Mesenchymal stem cell (in vitro differentiated cells and primary cell): ENCODE measurements around the gene ZFP1.

ENCODE experiments used
- DNase-seq: peaks from one replicate; pipeline ENCODE4 v3.0.0-alpha.2; 2013
- H2AFZ ChIP-seq: one replicate; pipeline ENCODE4 v1.6.1; 2013; ENCODE audit warnings: low read depth, mild to moderate bottlenecking, control low read depth, inconsistent platforms, low read length, moderate library complexity
- H2AK5ac ChIP-seq: 2 replicates; pipeline ENCODE4 v1.6.1; 2013; ENCODE audit warnings: low read length, moderate library complexity, mild to moderate bottlenecking, inconsistent platforms; ENCODE audit not compliant: severe bottlenecking
- H2BK120ac ChIP-seq: one replicate; pipeline ENCODE4 v1.6.1; 2013; ENCODE audit warnings: low read depth, mild to moderate bottlenecking, inconsistent platforms, low read length, moderate library complexity
- H2BK12ac ChIP-seq, 2 experiments: one replicate each; pipeline ENCODE4 v1.6.1; 2013; ENCODE audit warnings: inconsistent platforms in 2 of 2, low read length in 2 of 2, mild to moderate bottlenecking in 2 of 2, moderate library complexity in 2 of 2, control low read depth in 1 of 2
- H2BK15ac ChIP-seq: one replicate; pipeline ENCODE4 v1.6.1; 2013; ENCODE audit warnings: mild to moderate bottlenecking, low read depth, inconsistent platforms; ENCODE audit not compliant: poor library complexity, severe bottlenecking
- H2BK5ac ChIP-seq: 2 replicates; pipeline ENCODE4 v1.6.1; 2013; ENCODE audit warnings: low read depth, mild to moderate bottlenecking, low read length, control low read depth, inconsistent platforms; ENCODE audit not compliant: poor library complexity, severe bottlenecking
- H3K14ac ChIP-seq, 2 experiments: one replicate each; pipeline ENCODE4 v1.6.1; 2013; ENCODE audit warnings: inconsistent platforms in 2 of 2, low read length in 2 of 2, control low read depth in 1 of 2, mild to moderate bottlenecking in 1 of 2, moderate library complexity in 1 of 2
- H3K18ac ChIP-seq, 2 experiments: one replicate each; pipeline ENCODE4 v1.6.1; 2013; ENCODE audit warnings: inconsistent platforms in 2 of 2, low read length in 2 of 2, control low read depth in 1 of 2, low read depth in 1 of 2, mild to moderate bottlenecking in 1 of 2
- H3K23ac ChIP-seq, 2 experiments: one replicate each; pipeline ENCODE4 v1.6.1; 2013; ENCODE audit warnings: inconsistent platforms in 2 of 2, low read length in 2 of 2, mild to moderate bottlenecking in 2 of 2, moderate library complexity in 2 of 2, control low read depth in 1 of 2
- H3K27ac ChIP-seq: 2 replicates; pipeline ENCODE4 v1.5.1; 2013; ENCODE audit warnings: mild to moderate bottlenecking, moderate library complexity, low read length, control low read depth, inconsistent platforms; ENCODE audit not compliant: poor library complexity, severe bottlenecking
- H3K27me3 ChIP-seq, 2 experiments: 2 replicates each; pipeline versions ENCODE4 v1.6.1 to v1.7.0; 2013; ENCODE audit warnings: low read length in 2 of 2, mild to moderate bottlenecking in 2 of 2, moderate library complexity in 2 of 2, control low read depth in 1 of 2, inconsistent platforms in 1 of 2; ENCODE audit not compliant: control insufficient read depth in 1 of 2, insufficient read depth in 1 of 2
- H3K36me3 ChIP-seq, 2 experiments: 2 replicates each; pipeline versions ENCODE4 v1.6.1 to v1.7.0; 2013; ENCODE audit warnings: low read length in 2 of 2, control low read depth in 1 of 2, inconsistent platforms in 1 of 2, low read depth in 1 of 2, mild to moderate bottlenecking in 1 of 2; ENCODE audit not compliant: insufficient read depth in 2 of 2, control insufficient read depth in 1 of 2
- H3K4ac ChIP-seq, 2 experiments: one replicate each; pipeline ENCODE4 v1.6.1; 2013; ENCODE audit warnings: inconsistent platforms in 2 of 2, low read length in 2 of 2, mild to moderate bottlenecking in 2 of 2, moderate library complexity in 2 of 2, control low read depth in 1 of 2, low read depth in 1 of 2
- H3K4me1 ChIP-seq: 2 replicates; pipeline ENCODE4 v1.6.1; 2013; ENCODE audit warnings: low read depth, low read length, control low read depth; ENCODE audit not compliant: control insufficient read depth, insufficient read depth
- H3K4me2 ChIP-seq: 2 replicates; pipeline ENCODE4 v1.6.1; 2013; ENCODE audit warnings: low read length, mild to moderate bottlenecking, inconsistent platforms; ENCODE audit not compliant: poor library complexity, severe bottlenecking
- H3K4me3 ChIP-seq, 2 experiments: 2 replicates each; pipeline versions ENCODE4 v1.5.1 to v1.7.0; 2013; ENCODE audit warnings: low read length in 2 of 2, mild to moderate bottlenecking in 2 of 2, control low read depth in 1 of 2, low read depth in 1 of 2; ENCODE audit not compliant: insufficient read depth in 1 of 2
- H3K79me1 ChIP-seq: replicated peaks from 2 replicates; pipeline ENCODE4 v1.6.1; 2013; ENCODE audit warnings: mild to moderate bottlenecking, control low read depth, low read length, inconsistent platforms; ENCODE audit not compliant: poor library complexity, severe bottlenecking
- H3K9ac ChIP-seq: 2 replicates; pipeline ENCODE4 v1.7.0; 2013; ENCODE audit warnings: mild to moderate bottlenecking, low read length, moderate library complexity
- H3K9me3 ChIP-seq: 2 replicates; pipeline ENCODE4 v1.7.0; 2013; ENCODE audit warnings: mild to moderate bottlenecking, low read length; ENCODE audit not compliant: control insufficient read depth
- H4K8ac ChIP-seq: one replicate; pipeline ENCODE4 v1.6.1; 2013; ENCODE audit warnings: inconsistent platforms, mild to moderate bottlenecking, low read length, moderate library complexity
- H4K91ac ChIP-seq: one replicate; pipeline ENCODE4 v1.6.1; 2013; ENCODE audit warnings: mild to moderate bottlenecking, low read length, inconsistent platforms
- WGBS: methylation state at CpG from one replicate; pipeline ENCODE4 v1.1.7; 2013; ENCODE audit warnings: mixed read lengths; 5-methylcytosine and 5-hydroxymethylcytosine counted together

ZFP1 gene

GRCh38 chr16:75147968-75148310 lies 385 bp upstream of the ZFP1 start:
- Histone ChIP-seq H2BK12ac (no peak overlapping the region), H3K4ac (no peak overlapping the region), H3K4me1 (peaks cover 1% of the 10 kb centered on the region), H3K4me2 (no peak overlapping the region), H3K9me3 (peaks cover 25% of the 10 kb centered on the region), H2BK5ac (no peak overlapping the region), H2AK5ac (no peak overlapping the region), H2BK120ac (no peak overlapping the region), H4K8ac (no peak overlapping the region), H3K36me3 (peaks cover 5% of the 10 kb centered on the region in 2 experiments), H3K4me3 (peak overlapping the region in 1 of 2 experiments; percentile 82), H3K27ac (no peak overlapping the region), H2BK15ac (no peak overlapping the region), H3K23ac (no peak overlapping the region), H3K18ac (no peak overlapping the region), H4K91ac (no peak overlapping the region), H3K79me1 (peaks cover 12% of the 10 kb centered on the region), H3K14ac (no peak overlapping the region), H3K27me3 (no peaks in the 10 kb centered on the region), H3K9ac (peak overlapping the region; percentile 96), H2AFZ (no peak overlapping the region)
- 0% methylated on average over 1 of the region's 3 CpGs for WGBS
- DNase-seq = no peak

GRCh38 chr16:75151798-75152197 lies 3.5 kb downstream of the ZFP1 start:
- no peak overlapping the region for H3K9ac ChIP-seq
- H3K4me3 ChIP-seq = no peak overlapping the region
- no peak overlapping the region for H3K4ac ChIP-seq
- no peak overlapping the region for H2AFZ ChIP-seq
- H2AK5ac ChIP-seq = no peak overlapping the region
- H2BK5ac ChIP-seq = no peak overlapping the region
- no peak for DNase-seq
- H2BK15ac ChIP-seq = no peak overlapping the region
- H4K8ac ChIP-seq = no peak overlapping the region
- H4K91ac ChIP-seq = no peak overlapping the region
- H3K23ac ChIP-seq = no peak overlapping the region
- H3K36me3 ChIP-seq = peaks cover 18 to 37% of the 10 kb centered on the region in 2 experiments
- WGBS = 100% methylated on average over 1 of the region's 2 CpGs
- H3K4me1 ChIP-seq = peaks cover 1% of the 10 kb centered on the region
- peaks cover 24% of the 10 kb centered on the region for H3K79me1 ChIP-seq
- no peak overlapping the region for H3K4me2 ChIP-seq
- H3K9me3 ChIP-seq = peaks cover 51% of the 10 kb centered on the region
- no peak overlapping the region for H2BK120ac ChIP-seq
- no peaks in the 10 kb centered on the region for H3K27me3 ChIP-seq
- H2BK12ac ChIP-seq = no peak overlapping the region
- no peak overlapping the region for H3K27ac ChIP-seq
- H3K14ac ChIP-seq = no peak overlapping the region
- H3K18ac ChIP-seq = no peak overlapping the region

GRCh38 chr16:75152635-75153034 lies 4.3 kb downstream of the ZFP1 start:
- no peak overlapping the region for H3K9ac ChIP-seq
- H3K4ac ChIP-seq = no peak overlapping the region
- no peak overlapping the region for H3K23ac ChIP-seq
- no peak overlapping the region for H3K4me3 ChIP-seq
- no peak overlapping the region for H3K18ac ChIP-seq
- no peak for DNase-seq
- H2BK12ac ChIP-seq = no peak overlapping the region
- H3K79me1 ChIP-seq = peaks cover 31% of the 10 kb centered on the region
- H3K27ac ChIP-seq = no peak overlapping the region
- no peak overlapping the region for H2BK5ac ChIP-seq
- H3K36me3 ChIP-seq = peaks cover 22 to 46% of the 10 kb centered on the region in 2 experiments
- no peak overlapping the region for H2BK120ac ChIP-seq
- no peak overlapping the region for H3K14ac ChIP-seq
- H2AK5ac ChIP-seq = no peak overlapping the region
- H4K8ac ChIP-seq = no peak overlapping the region
- no peaks in the 10 kb centered on the region for H3K27me3 ChIP-seq
- H2BK15ac ChIP-seq = no peak overlapping the region
- H3K9me3 ChIP-seq = peaks cover 59% of the 10 kb centered on the region
- no peak overlapping the region for H2AFZ ChIP-seq
- H4K91ac ChIP-seq = no peak overlapping the region
- peaks cover 1% of the 10 kb centered on the region for H3K4me1 ChIP-seq
- H3K4me2 ChIP-seq = no peak overlapping the region

- Histone ChIP-seq H3K27me3 (no peaks in the 10 kb centered on the region), H3K4me3 (peak overlapping the region in 1 of 2 experiments; percentile 28), H3K4me1 (no peaks in the 10 kb centered on the region), H4K91ac (no peak overlapping the region), H3K79me1 (peaks cover 36% of the 10 kb centered on the region), H2BK5ac (no peak overlapping the region), H3K23ac (no peak overlapping the region), H3K36me3 (peaks cover 47 to 48% of the 10 kb centered on the region in 2 experiments), H3K9ac (no peak overlapping the region), H2BK12ac (no peak overlapping the region), H3K27ac (no peak overlapping the region), H2BK120ac (no peak overlapping the region), H4K8ac (no peak overlapping the region), H2AK5ac (no peak overlapping the region), H2BK15ac (no peak overlapping the region), H3K4ac (no peak overlapping the region), H3K4me2 (no peak overlapping the region), H3K14ac (no peak overlapping the region), H3K18ac (no peak overlapping the region), H3K9me3 (peaks cover 81% of the 10 kb centered on the region), H2AFZ (no peak overlapping the region)
- 100% methylated on average over 1 of the region's 1 CpG for WGBS
- DNase-seq = no peak
Observed at GRCh38 chr16:75160386-75160785, 12.1 kb downstream of the ZFP1 start.
